Tibial nerve (tissue), 4 donors: ENCODE results near the gene MARCHF5. TPM values are rescaled to one million over a fixed set of nuclear protein-coding genes. Genes with fewer than 3 reads are reported as not detected.

Source experiments
- DNase-seq, 2 donors: peaks; one replicate each; pipeline ENCODE4 v3.0.0-alpha.2; 2019; ENCODE audit warnings: low spot score in 2 of 2
- H3K27ac ChIP-seq, 4 donors: fragments of 200-600 bp; sonication (generic) in 3 of 4; one replicate each; pipeline ENCODE4 v1.5.1; 2017 to 2019; ENCODE audit warnings: mild to moderate bottlenecking in 1 of 4
- H3K27me3 ChIP-seq, 2 donors: fragments of 200-600 bp; sonication (generic) in 1 of 2; one replicate each; pipeline versions ENCODE4 v1.5.1 to v1.6.0; 2017 to 2019
- H3K36me3 ChIP-seq, 3 donors: fragments of 200-600 bp; sonication (generic); one replicate each; pipeline ENCODE4 v1.5.1; 2018 to 2019
- H3K4me1 ChIP-seq, 4 donors: fragments of 200-600 bp; sonication (generic) in 3 of 4; one replicate each; pipeline ENCODE4 v1.5.1; 2017 to 2019
- H3K4me3 ChIP-seq, 4 donors: fragments of 200-600 bp; sonication (generic) in 3 of 4; one replicate each; pipeline ENCODE4 v1.5.1; 2017 to 2019; ENCODE audit warnings: mild to moderate bottlenecking in 1 of 4, moderate library complexity in 1 of 4
- H3K9me3 ChIP-seq, 4 donors: fragments of 200-600 bp; sonication (generic) in 3 of 4; one replicate each; pipeline ENCODE4 v1.5.1; 2017 to 2019
- CTCF ChIP-seq, 5 experiments: fragments of 200-600 bp in 3 of 5; fragments of 450-650 bp in 2 of 5; sonication (generic) in 3 of 5; IDR thresholded peaks; one replicate each; pipeline ENCODE4 v1.5.1; 2016 to 2019; ENCODE audit warnings: antibody characterized with exemption in 5 of 5, mild to moderate bottlenecking in 3 of 5, moderate library complexity in 2 of 5
- EP300 ChIP-seq, 2 donors: sonication (generic); formaldehyde crosslinking; IDR thresholded peaks; one replicate each; pipeline ENCODE4 v1.6.1; 2017; ENCODE audit warnings: antibody characterized with exemption in 2 of 2, mild to moderate bottlenecking in 1 of 2
- POLR2A ChIP-seq, 2 donors: fragments of 450-650 bp; IDR thresholded peaks; one replicate each; pipeline ENCODE4 v1.6.1; 2017; ENCODE audit warnings: antibody characterized with exemption in 2 of 2, mild to moderate bottlenecking in 2 of 2, moderate library complexity in 2 of 2
- WGBS, 2 donors: methylation state at CpG; one replicate each; pipeline ENCODE4 v1.1.5; 2018; 5-methylcytosine and 5-hydroxymethylcytosine counted together
- total RNA-seq, 4 donors: library from RNA; depleted of rRNA; stranded (reverse); fragments of >200 nt; gene quantifications; one replicate each; pipeline ENCODE4 v1.1.0, GENCODE V29; 2016

MARCHF5 gene
- total RNA-seq, 4 donors from 2014 or later, result 11.3 to 15.1 (median 12.1) TPM

DNA sequence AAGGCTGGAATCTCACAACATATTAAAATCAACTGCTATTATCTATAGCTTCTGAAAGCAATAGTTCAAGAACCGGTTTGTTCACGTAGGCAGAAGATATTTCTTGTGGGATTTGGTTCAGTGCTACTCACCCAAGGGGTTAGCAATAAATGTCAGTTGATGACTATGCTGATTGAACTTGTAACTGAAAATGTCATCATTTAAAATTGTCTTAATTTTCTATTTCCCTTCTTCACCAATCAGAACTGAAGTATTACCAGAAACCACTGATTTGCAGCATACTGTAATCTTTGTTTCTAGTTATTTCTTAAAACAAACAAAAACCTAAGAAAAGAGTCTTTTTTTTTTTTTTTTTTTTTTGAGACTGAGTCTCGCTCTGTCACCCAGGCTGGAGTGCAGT is 46.2 kb upstream of the MARCHF5 start:
- WGBS, 2 donors, result 90 to 94% methylated on average over 3 of the region's 3 CpGs
- TF ChIP-seq EP300 (IDR thresholded peaks at IDR 0.05) (no peak), POLR2A (IDR thresholded peaks at IDR 0.05) (no peak), CTCF (IDR thresholded peaks at IDR 0.05) (no peak)
- no peak for DNase-seq

GRCh38 chr10:92248566-92248965 is 42.4 kb upstream of the MARCHF5 start:
- 76 to 98% methylated on average over 2 of the region's 2 CpGs for WGBS, 2 donors
- Histone ChIP-seq H3K27me3 (no peaks in the 10 kb centered on the region), H3K9me3 (no peaks in the 10 kb centered on the region), H3K36me3 (no peaks in the 10 kb centered on the region), H3K4me3 (no peak overlapping the region), H3K4me1 (peaks cover 0 to 10% (median 0%) of the 10 kb centered on the region in 4 donors), H3K27ac (no peak overlapping the region)
- no peak for DNase-seq
- TF ChIP-seq POLR2A (IDR thresholded peaks at IDR 0.05) (no peak), CTCF (IDR thresholded peaks at IDR 0.05) (no peak), EP300 (IDR thresholded peaks at IDR 0.05) (no peak)

More for the DNA sequence above, 46.2 kb upstream of the MARCHF5 start:
- no peaks in the 10 kb centered on the region for H3K9me3 ChIP-seq
- H3K4me3 ChIP-seq, result no peak overlapping the region
- no peaks in the 10 kb centered on the region for H3K36me3 ChIP-seq
- H3K4me1 ChIP-seq, result peaks cover 0 to 34% (median 9%) of the 10 kb centered on the region in 4 donors
- no peak overlapping the region for H3K27ac ChIP-seq
- H3K27me3 ChIP-seq, result no peaks in the 10 kb centered on the region

DNA sequence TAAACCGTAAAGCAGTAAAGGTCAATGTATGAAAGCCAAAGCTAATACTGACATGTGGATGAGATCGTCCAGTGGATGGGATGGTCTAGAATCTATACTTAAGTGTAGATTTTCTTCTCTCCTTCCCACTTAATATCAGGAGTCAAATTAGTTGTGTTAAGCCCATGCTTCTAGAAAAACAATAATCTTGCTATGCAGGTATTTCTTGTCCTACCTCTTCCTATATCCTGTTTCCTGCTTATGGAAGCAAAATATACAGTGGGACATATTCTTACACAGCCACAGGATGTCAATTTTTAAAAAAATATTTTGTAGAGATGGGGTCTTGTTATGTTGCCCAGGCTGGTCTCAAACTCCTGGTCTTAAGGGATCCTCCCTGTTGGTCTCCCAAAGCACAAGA is 27.6 kb upstream of the MARCHF5 start:
- DNase-seq, result no peak
- H3K4me1 ChIP-seq, result peaks cover 0 to 4% (median 0%) of the 10 kb centered on the region in 4 donors
- H3K27ac ChIP-seq, result no peak overlapping the region
- no peaks in the 10 kb centered on the region for H3K36me3 ChIP-seq
- WGBS, 2 donors, result 85 to 93% methylated on average over 2 of the region's 2 CpGs
- TF ChIP-seq CTCF (IDR thresholded peaks at IDR 0.05), result no peak
- no peak for TF ChIP-seq POLR2A (IDR thresholded peaks at IDR 0.05)
- no peak for TF ChIP-seq EP300 (IDR thresholded peaks at IDR 0.05)
- H3K4me3 ChIP-seq, result no peak overlapping the region
- H3K27me3 ChIP-seq, result no peaks in the 10 kb centered on the region
- H3K9me3 ChIP-seq, result no peaks in the 10 kb centered on the region

GRCh38 chr10:92264249-92264648 is 26.7 kb upstream of the MARCHF5 start:
- no peak overlapping the region for H3K27ac ChIP-seq
- H3K4me3 ChIP-seq, result no peak overlapping the region
- WGBS, 2 donors, result 97 to 98% methylated on average over 2 of the region's 2 CpGs
- TF ChIP-seq CTCF (IDR thresholded peaks at IDR 0.05) (no peak), EP300 (IDR thresholded peaks at IDR 0.05) (no peak), POLR2A (IDR thresholded peaks at IDR 0.05) (no peak)
- DNase-seq, result no peak
- H3K27me3 ChIP-seq, result no peaks in the 10 kb centered on the region
- H3K4me1 ChIP-seq, result peaks cover 0 to 4% (median 0%) of the 10 kb centered on the region in 4 donors
- H3K9me3 ChIP-seq, result no peaks in the 10 kb centered on the region
- H3K36me3 ChIP-seq, result no peaks in the 10 kb centered on the region

DNA sequence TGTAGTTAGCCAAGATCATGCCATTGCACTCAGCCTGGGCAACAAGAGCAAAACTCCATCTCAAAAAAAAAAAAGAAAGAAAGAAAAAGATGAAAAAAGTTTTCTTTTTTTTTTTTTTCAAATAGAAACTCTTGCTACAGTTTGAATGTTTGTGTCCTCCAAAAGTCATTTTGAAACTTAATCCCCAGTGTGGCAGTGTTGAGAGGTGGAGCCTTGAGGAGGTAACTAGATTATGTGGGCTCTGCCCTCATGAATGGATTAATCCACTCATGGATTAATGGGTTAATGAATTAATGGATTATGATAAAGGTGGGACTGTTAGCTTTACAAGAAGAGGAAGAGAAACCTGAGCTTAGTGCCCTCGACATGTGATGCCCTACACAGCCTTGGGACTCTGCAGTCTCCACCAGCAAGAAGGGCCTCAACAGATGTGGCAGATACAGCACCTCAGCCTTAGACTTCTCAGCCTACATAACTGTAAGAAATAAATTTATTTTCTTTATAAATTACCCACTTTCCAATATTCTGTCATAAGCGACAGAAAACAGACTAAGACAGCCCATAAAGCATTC is 25.2 kb upstream of the MARCHF5 start:
- DNase-seq, result no peak
- Histone ChIP-seq H3K4me3 (no peak overlapping the region), H3K27ac (no peak overlapping the region), H3K27me3 (no peaks in the 10 kb centered on the region), H3K9me3 (no peaks in the 10 kb centered on the region), H3K36me3 (no peaks in the 10 kb centered on the region), H3K4me1 (peaks cover 0 to 4% (median 0%) of the 10 kb centered on the region in 4 donors)
- WGBS, 2 donors, result 78 to 83% methylated on average over 2 of the region's 2 CpGs
- TF ChIP-seq POLR2A (IDR thresholded peaks at IDR 0.05) (no peak), EP300 (IDR thresholded peaks at IDR 0.05) (no peak), CTCF (IDR thresholded peaks at IDR 0.05) (no peak)
